Pancreas (tissue), 10 donors: ENCODE results near the gene BCL2. TPM values are rescaled to one million over a fixed set of nuclear protein-coding genes. Genes with fewer than 3 reads are reported as not detected.

Experiments used
- ATAC-seq, 4 donors: fragments of 200-7000 bp; cut with Tn5 transposase; one replicate each; pipeline versions ENCODE4 v1.8.0 to v1.9.1; 2020; ENCODE audit warnings: mild to moderate bottlenecking in 4 of 4, moderate library complexity in 4 of 4
- DNase-seq, 6 donors: peaks; one replicate each; pipeline ENCODE4 v3.0.0-alpha.2; 2020
- FAIRE-seq: peaks from 2 replicates; lab custom pipeline; 2012; peaks lifted over from hg19 to GRCh38; lab: Jason Lieb, UNC
- H3K27ac ChIP-seq, 4 donors: fragments of 200-600 bp; sonication (generic); 1 replicate in 3 of 4; 2 replicates in 1 of 4; pipeline versions ENCODE4 v1.5.0 to v1.8.0; 2020
- H3K27me3 ChIP-seq, 4 donors: fragments of 200-600 bp; one replicate each; pipeline ENCODE4 v1.8.0; 2021
- H3K36me3 ChIP-seq, 3 donors: fragments of 200-600 bp; sonication (generic) in 1 of 3; one replicate each; pipeline versions ENCODE4 v1.5.0 to v1.8.0; 2020 to 2021
- H3K4me1 ChIP-seq, 3 donors: fragments of 200-600 bp; one replicate each; pipeline ENCODE4 v1.8.0; 2021
- H3K4me3 ChIP-seq, 4 donors: fragments of 200-600 bp; sonication (generic) in 2 of 4; one replicate each; pipeline versions ENCODE4 v1.5.0 to v1.8.0; 2020 to 2021
- H3K9me3 ChIP-seq, 4 donors: fragments of 200-600 bp; one replicate each; pipeline ENCODE4 v1.8.0; 2021
- CTCF ChIP-seq, 4 donors: fragments of 200-600 bp; sonication (generic) in 3 of 4; IDR thresholded peaks; one replicate each; pipeline versions ENCODE4 v1.5.0 to v1.8.0; 2021; ENCODE audit warnings: antibody characterized with exemption in 4 of 4
- WGBS, 2 donors: extraction: QIAGEN DNeasy Blood & Tissue Kit; methylation state at CpG; one replicate each; pipeline ENCODE4 v1.1.7; 2013; 5-methylcytosine and 5-hydroxymethylcytosine counted together
- intact Hi-C, 3 donors: fragments of 100-400 bp; cut with DNase I; formaldehyde crosslinking; loops; one replicate each; pipeline versions ENCODE4 v1.11.1 to v1.14.2; 2022
- polyA plus RNA-seq, 2 donors: library from polyadenylated mRNA; stranded (reverse); fragments of 200-250 nt; gene quantifications; one replicate each; pipeline ENCODE4 v1.2.3, GENCODE V29; 2013
- total RNA-seq, 6 donors: library from RNA; stranded (reverse); fragmentation: NEBNext Ultra II Directional in 4 of 6; extraction: Animal tissue kit (Norgen Biotek cat#: 25700) in 4 of 6; gene quantifications; one replicate each; pipeline versions ENCODE4 v1.2.1 to v1.2.4, GENCODE V29; 2021 to 2023
- donor health status: healthy with polysubstance abuse.
- donor health status: DM: no; HTN: no; CAD: no; lungs with moderate emphysema.
- donor health status: DM: no; HTN: no; CAD: no.
- donor health status: control.
- donor health status: control.
- donor health status: Bipolar disorder and iron deficiency.
- donor health status: DM: yes; HTN: yes; CAD: no.
- donor health status: DM: no; HTN: no; CAD: no.
- donor health status: DM: no; HTN: no; CAD: no.
- donor health status: DM: yes; HTN: yes; CAD: no.

The BCL2 gene
- total and polyA plus RNA-seq, 8 donors, result 1.9 to 9.0 (median 4.2) TPM

GRCh38 chr18:63102941-63103744 lies 216.4 kb downstream of the BCL2 start:
- Histone ChIP-seq H3K4me1 (peaks cover 0 to 14% (median 0%) of the 10 kb centered on the region in 3 donors), H3K36me3 (no peaks in the 10 kb centered on the region), H3K4me3 (no peak overlapping the region), H3K27me3 (no peaks in the 10 kb centered on the region), H3K9me3 (no peaks in the 10 kb centered on the region), H3K27ac (no peak overlapping the region)
- ATAC-seq (no peak), FAIRE-seq (no peak), DNase-seq (no peak)
- intact Hi-C loops, result no loop called here
- 71 to 73% methylated on average over 7 of the region's 7 CpGs for WGBS, 2 donors
- no peak for TF ChIP-seq CTCF (IDR thresholded peaks at IDR 0.05)

- no peaks in the 10 kb centered on the region for H3K27me3 ChIP-seq
- H3K9me3 ChIP-seq, result no peaks in the 10 kb centered on the region
- ATAC-seq (no peak), FAIRE-seq (no peak), DNase-seq (no peak)
- peak overlapping the region; percentile 22 to 80 (median 58) for H3K27ac ChIP-seq
- 90 to 92% methylated on average over 7 of the region's 7 CpGs for WGBS, 2 donors
- no peak for TF ChIP-seq CTCF (IDR thresholded peaks at IDR 0.05)
- H3K36me3 ChIP-seq, result no peaks in the 10 kb centered on the region
- H3K4me1 ChIP-seq, result peaks cover 0 to 14% (median 0%) of the 10 kb centered on the region in 3 donors
- H3K4me3 ChIP-seq, result no peak overlapping the region
- intact Hi-C loops, result no loop called here
Observed at GRCh38 chr18:63100630-63101055, 218.9 kb downstream of the BCL2 start.

- intact Hi-C loops, result no loop called here
- Histone ChIP-seq H3K27me3 (no peaks in the 10 kb centered on the region), H3K27ac (peak overlapping the region; percentile 53 to 80 (median 66)), H3K4me3 (no peak overlapping the region), H3K36me3 (no peaks in the 10 kb centered on the region), H3K4me1 (peaks cover 0 to 14% (median 0%) of the 10 kb centered on the region in 3 donors), H3K9me3 (no peaks in the 10 kb centered on the region)
- TF ChIP-seq CTCF (IDR thresholded peaks at IDR 0.05), result no peak
- FAIRE-seq, result no peak
- ATAC-seq, result peak; percentile 82 to 93 (median 90)
- 23 to 31% methylated on average over 10 of the region's 10 CpGs for WGBS, 2 donors
- peak in 5 of 6 donors; percentile 41 to 65 (median 55) for DNase-seq
Observed at GRCh38 chr18:63099848-63100629, 219.5 kb downstream of the BCL2 start.

- Histone ChIP-seq H3K4me1 (peaks cover 0 to 14% (median 0%) of the 10 kb centered on the region in 3 donors), H3K27me3 (no peaks in the 10 kb centered on the region), H3K36me3 (no peaks in the 10 kb centered on the region), H3K9me3 (no peaks in the 10 kb centered on the region), H3K4me3 (no peak overlapping the region), H3K27ac (peak overlapping the region; percentile 53 to 80 (median 66))
- FAIRE-seq (no peak), DNase-seq (peak in 1 of 6 donors; percentile 21), ATAC-seq (peak; percentile 30 to 63 (median 45))
- intact Hi-C loops, result no loop called here
- TF ChIP-seq CTCF (IDR thresholded peaks at IDR 0.05), result no peak
- 63 to 66% methylated on average over 14 of the region's 14 CpGs for WGBS, 2 donors
Observed at GRCh38 chr18:63099091-63099840, 220.3 kb downstream of the BCL2 start.
